ENCODE results near the gene ANKS1B. TPM values are rescaled to one million over a fixed set of nuclear protein-coding genes. Genes with fewer than 3 reads are reported as not detected.
"Not testable (repeated sequence)": the region's sequence is repeated elsewhere in the genome, so short reads cannot be mapped to it uniquely, and the experiment has no call there.

ANKS1B gene
- total RNA-seq, 2 donors from 2014 or later, result 1.8 to 2.0 TPM

- H3K27me3 Mint-ChIP-seq, result peaks cover 22% of the 10 kb centered on the region
- ATAC-seq (replicated peaks), result no peak
- H3K9me3 Mint-ChIP-seq, result peaks cover 3% of the 10 kb centered on the region
- H3K36me3 Mint-ChIP-seq (ENCODE audit: low read depth), result no peaks in the 10 kb centered on the region
- no peaks in the 10 kb centered on the region for H3K4me1 Mint-ChIP-seq
- no peak overlapping the region for H3K4me3 Mint-ChIP-seq
- no peak overlapping the region for H3K27ac Mint-ChIP-seq
These were observed 939.6 kb downstream of the ANKS1B start for GRCh38 chr12:99045158-99045557.

GRCh38 chr12:99043319-99043914, 941.3 kb downstream of the ANKS1B start:
- no peak for ATAC-seq (replicated peaks)
- no peaks in the 10 kb centered on the region for H3K36me3 Mint-ChIP-seq (ENCODE audit: low read depth)
- no peak overlapping the region for H3K4me3 Mint-ChIP-seq
- H3K9me3 Mint-ChIP-seq, result peaks cover 3% of the 10 kb centered on the region
- H3K27me3 Mint-ChIP-seq, result peaks cover 20% of the 10 kb centered on the region
- H3K27ac Mint-ChIP-seq, result no peak overlapping the region
- no peaks in the 10 kb centered on the region for H3K4me1 Mint-ChIP-seq

GRCh38 chr12:99042226-99042625, 942.5 kb downstream of the ANKS1B start:
- ATAC-seq (replicated peaks), result no peak
- Mint-ChIP-seq H3K36me3 (ENCODE audit: low read depth) (no peaks in the 10 kb centered on the region), H3K27me3 (peaks cover 13% of the 10 kb centered on the region), H3K9me3 (peaks cover 3% of the 10 kb centered on the region), H3K4me3 (no peak overlapping the region), H3K4me1 (no peaks in the 10 kb centered on the region), H3K27ac (no peak overlapping the region)

GRCh38 chr12:99039367-99040120, 945.2 kb downstream of the ANKS1B start:
- no peak overlapping the region for H3K27ac Mint-ChIP-seq
- H3K4me3 Mint-ChIP-seq, result no peak overlapping the region

GRCh38 chr12:99036566-99036965, 948.2 kb downstream of the ANKS1B start:
- Mint-ChIP-seq H3K27ac (no peak overlapping the region), H3K4me1 (no peaks in the 10 kb centered on the region), H3K4me3 (no peak overlapping the region), H3K36me3 (ENCODE audit: low read depth) (no peaks in the 10 kb centered on the region), H3K9me3 (peaks cover 4% of the 10 kb centered on the region), H3K27me3 (peaks cover 3% of the 10 kb centered on the region)
- no peak for ATAC-seq (replicated peaks)

More at GRCh38 chr12:99039367-99040120, 945.2 kb downstream of the ANKS1B start:
- Mint-ChIP-seq H3K4me1 (no peaks in the 10 kb centered on the region), H3K9me3 (no peaks in the 10 kb centered on the region), H3K27me3 (peaks cover 7% of the 10 kb centered on the region), H3K36me3 (ENCODE audit: low read depth) (no peaks in the 10 kb centered on the region)
- no peak for ATAC-seq (replicated peaks)

GRCh38 chr12:99035803-99036202, 948.9 kb downstream of the ANKS1B start:
- no peak overlapping the region for H3K4me3 Mint-ChIP-seq
- no peak for ATAC-seq (replicated peaks)
- no peaks in the 10 kb centered on the region for H3K4me1 Mint-ChIP-seq
- peaks cover under 1% of the 10 kb centered on the region for H3K27me3 Mint-ChIP-seq
- no peaks in the 10 kb centered on the region for H3K36me3 Mint-ChIP-seq (ENCODE audit: low read depth)
- peaks cover 4% of the 10 kb centered on the region for H3K9me3 Mint-ChIP-seq
- H3K27ac Mint-ChIP-seq, result no peak overlapping the region

GRCh38 chr12:99034201-99034600, 950.5 kb downstream of the ANKS1B start:
- not testable (repeated sequence) for H3K27ac Mint-ChIP-seq; ATAC-seq (replicated peaks); H3K27me3 Mint-ChIP-seq; H3K36me3 Mint-ChIP-seq (ENCODE audit: low read depth); H3K4me1 Mint-ChIP-seq; H3K4me3 Mint-ChIP-seq; H3K9me3 Mint-ChIP-seq

- ATAC-seq (replicated peaks), result no peak
- H3K27me3 Mint-ChIP-seq, result peaks cover 5% of the 10 kb centered on the region
These were observed 955.0 kb downstream of the ANKS1B start for GRCh38 chr12:99029511-99030271.

GRCh38 chr12:99027461-99027860, 957.3 kb downstream of the ANKS1B start:
- H3K36me3 Mint-ChIP-seq (ENCODE audit: low read depth), result no peaks in the 10 kb centered on the region
- ATAC-seq (replicated peaks), result no peak
- no peaks in the 10 kb centered on the region for H3K4me1 Mint-ChIP-seq
- no peak overlapping the region for H3K4me3 Mint-ChIP-seq
- peaks cover 3% of the 10 kb centered on the region for H3K9me3 Mint-ChIP-seq
- H3K27ac Mint-ChIP-seq, result no peak overlapping the region
- peaks cover 9% of the 10 kb centered on the region for H3K27me3 Mint-ChIP-seq

More at GRCh38 chr12:99029511-99030271, 955.0 kb downstream of the ANKS1B start:
- Mint-ChIP-seq H3K9me3 (peaks cover 4% of the 10 kb centered on the region), H3K4me3 (no peak overlapping the region), H3K27ac (no peak overlapping the region), H3K4me1 (no peaks in the 10 kb centered on the region), H3K36me3 (ENCODE audit: low read depth) (no peaks in the 10 kb centered on the region)

- H3K4me3 Mint-ChIP-seq, result no peak overlapping the region
- no peak for ATAC-seq (replicated peaks)
- no peaks in the 10 kb centered on the region for H3K36me3 Mint-ChIP-seq (ENCODE audit: low read depth)
- peaks cover 9% of the 10 kb centered on the region for H3K27me3 Mint-ChIP-seq
- no peaks in the 10 kb centered on the region for H3K9me3 Mint-ChIP-seq
- H3K4me1 Mint-ChIP-seq, result no peaks in the 10 kb centered on the region
- H3K27ac Mint-ChIP-seq, result no peak overlapping the region
These were observed 957.7 kb downstream of the ANKS1B start for GRCh38 chr12:99027055-99027393.

GRCh38 chr12:99026332-99027054, 958.2 kb downstream of the ANKS1B start:
- no peaks in the 10 kb centered on the region for H3K36me3 Mint-ChIP-seq (ENCODE audit: low read depth)
- peaks cover 9% of the 10 kb centered on the region for H3K27me3 Mint-ChIP-seq
- no peak overlapping the region for H3K4me3 Mint-ChIP-seq
- H3K27ac Mint-ChIP-seq, result no peak overlapping the region
- H3K4me1 Mint-ChIP-seq, result no peaks in the 10 kb centered on the region
- H3K9me3 Mint-ChIP-seq, result no peaks in the 10 kb centered on the region
- no peak for ATAC-seq (replicated peaks)

- H3K4me3 Mint-ChIP-seq, result no peak overlapping the region
- H3K36me3 Mint-ChIP-seq (ENCODE audit: low read depth), result no peaks in the 10 kb centered on the region
- no peak overlapping the region for H3K27ac Mint-ChIP-seq
- H3K9me3 Mint-ChIP-seq, result no peaks in the 10 kb centered on the region
- H3K4me1 Mint-ChIP-seq, result no peaks in the 10 kb centered on the region
- peaks cover 4% of the 10 kb centered on the region for H3K27me3 Mint-ChIP-seq
- no peak for ATAC-seq (replicated peaks)
These were observed 959.9 kb downstream of the ANKS1B start for GRCh38 chr12:99024870-99025269.

GRCh38 chr12:99024191-99024590, 960.5 kb downstream of the ANKS1B start:
- H3K27ac Mint-ChIP-seq, result no peak overlapping the region
- H3K36me3 Mint-ChIP-seq (ENCODE audit: low read depth), result no peaks in the 10 kb centered on the region
- no peak for ATAC-seq (replicated peaks)
- H3K4me3 Mint-ChIP-seq, result no peak overlapping the region
- H3K9me3 Mint-ChIP-seq, result no peaks in the 10 kb centered on the region
- no peaks in the 10 kb centered on the region for H3K4me1 Mint-ChIP-seq
- H3K27me3 Mint-ChIP-seq, result peaks cover 4% of the 10 kb centered on the region

- H3K27me3 Mint-ChIP-seq, result peaks cover 4% of the 10 kb centered on the region
- no peaks in the 10 kb centered on the region for H3K36me3 Mint-ChIP-seq (ENCODE audit: low read depth)
- no peak for ATAC-seq (replicated peaks)
- no peaks in the 10 kb centered on the region for H3K9me3 Mint-ChIP-seq
- H3K4me1 Mint-ChIP-seq, result no peaks in the 10 kb centered on the region
- no peak overlapping the region for H3K4me3 Mint-ChIP-seq
- no peak overlapping the region for H3K27ac Mint-ChIP-seq
These were observed 963.9 kb downstream of the ANKS1B start for GRCh38 chr12:99020871-99021270.
